OCI-LY7 (cell line): ENCODE measurements around the gene FAM184B.

Experiments
- CTCF ChIP-seq: fragments of 200-600 bp; sonication (generic); conservative IDR thresholded peaks from 2 replicates; pipeline ENCODE4 v1.5.1; 2014; ENCODE audit warnings: mild to moderate bottlenecking, antibody characterized with exemption, low read length, moderate library complexity, mixed read lengths
- EZH2phosphoT487 ChIP-seq: fragments of 200-600 bp; sonication (generic); IDR thresholded peaks from 2 replicates; pipeline ENCODE4 v1.6.1; 2018; ENCODE audit warnings: low read depth, borderline replicate concordance, mild to moderate bottlenecking, mixed run types, antibody characterized with exemption, low read length, moderate library complexity, mixed read lengths

- TF ChIP-seq CTCF, result no peak
- TF ChIP-seq EZH2phosphoT487, result no peak
These were observed at the start of gene FAM184B for GRCh38 chr4:17781300-17782287.
